HG02973 (cell line): ENCODE data around the gene RALGAPB.

Experiments
- ATAC-seq: cut with Tn5 transposase; IDR thresholded peaks from one replicate; pipeline ENCODE4 v1.9.1; 2021; ENCODE audit warnings: moderate library complexity; ENCODE audit not compliant: unreplicated experiment

Gene RALGAPB

DNA sequence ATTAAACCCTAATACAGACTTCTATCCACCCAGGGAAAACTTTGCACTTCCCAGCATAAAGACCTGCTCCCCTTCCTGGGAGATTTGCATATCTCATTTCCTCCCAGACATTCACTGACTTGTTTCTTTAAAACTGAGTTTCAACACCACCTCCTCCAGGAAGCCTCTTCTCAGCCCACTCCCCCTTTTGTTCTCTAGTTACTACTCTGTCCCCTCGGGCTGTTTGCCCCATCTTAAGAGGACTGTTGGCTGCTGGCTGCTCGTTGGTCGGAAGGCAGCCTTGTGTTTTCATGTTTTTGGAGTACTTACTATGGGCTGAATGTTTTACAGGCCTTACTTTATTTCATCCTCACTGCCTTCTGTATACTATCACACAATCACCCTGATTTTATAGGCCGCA is 135.5 kb downstream of the RALGAPB start:
- ATAC-seq, result no peak

DNA sequence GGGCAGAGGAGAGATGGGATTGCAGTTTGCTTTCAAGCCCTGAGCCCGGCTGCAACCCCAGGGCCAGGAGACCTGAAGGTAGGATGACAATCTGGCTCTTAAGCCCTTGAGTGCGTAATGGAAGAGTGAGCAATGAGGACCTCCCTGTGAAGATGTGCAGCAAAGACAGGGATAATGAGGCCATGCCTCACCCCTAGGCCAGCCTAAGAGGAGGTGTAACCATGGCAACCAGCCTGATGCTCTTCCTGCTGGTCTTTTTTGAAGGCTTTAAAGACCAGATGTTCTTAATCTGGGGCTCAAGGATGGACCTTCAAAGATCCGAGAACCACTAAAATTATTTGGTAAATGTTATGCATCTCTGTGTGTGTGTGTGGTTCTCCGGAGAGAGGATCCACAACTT is 137.2 kb downstream of the RALGAPB start:
- ATAC-seq, result no peak

DNA sequence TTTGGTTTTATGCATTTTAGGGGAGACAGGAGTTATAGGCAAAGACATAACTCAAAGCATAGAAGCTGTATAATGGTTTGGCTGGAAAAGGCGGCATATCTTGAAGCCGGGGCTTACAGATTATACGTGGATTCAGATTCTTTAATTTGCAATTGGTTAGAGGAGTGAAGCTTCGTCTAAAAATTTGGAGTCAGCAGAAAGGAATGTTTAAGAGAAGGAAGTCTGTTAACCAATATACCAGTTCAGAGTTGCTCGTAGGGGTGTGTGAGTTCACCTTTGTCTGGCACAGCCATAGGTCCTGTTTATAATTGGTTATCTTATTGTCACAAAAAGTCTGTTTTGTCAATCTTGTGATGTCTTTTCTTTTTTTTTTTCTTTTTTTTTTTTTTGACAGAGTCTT is 137.9 kb downstream of the RALGAPB start:
- ATAC-seq, result no peak

DNA sequence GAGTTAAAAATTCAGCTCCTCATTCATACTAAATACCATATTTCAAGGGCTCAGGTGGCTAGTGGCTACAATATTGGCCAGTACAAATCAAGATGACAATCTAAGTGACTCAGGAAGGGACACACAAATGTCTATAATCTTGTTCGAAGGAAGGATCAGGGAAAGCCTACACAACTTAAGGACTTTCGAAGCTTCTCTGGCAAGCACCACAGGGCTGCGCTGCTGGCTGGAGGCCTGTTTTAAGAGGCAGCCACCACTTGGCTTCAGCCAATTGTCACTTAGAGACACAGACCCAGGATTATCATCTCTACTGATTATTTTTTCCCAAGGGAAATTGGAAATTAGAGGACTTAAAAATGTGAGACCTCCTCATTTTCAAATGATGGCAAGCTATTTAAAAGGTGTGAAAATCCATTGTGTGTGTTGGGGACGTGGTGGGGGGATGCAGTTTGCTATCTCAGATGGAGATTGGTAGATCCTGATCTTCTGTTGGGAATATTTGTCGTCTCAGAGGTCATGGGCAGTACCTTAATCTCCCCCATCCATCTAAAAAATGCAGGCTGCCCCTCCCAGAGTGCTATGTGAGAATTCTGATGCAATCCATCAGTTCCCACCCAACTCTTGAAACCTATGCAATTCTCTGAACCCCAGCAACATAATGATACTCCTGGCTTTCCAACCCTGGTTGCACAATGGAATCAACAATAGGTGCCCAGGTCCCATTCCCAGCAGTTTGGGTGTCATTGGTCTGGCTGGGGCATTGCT is 140.3 kb downstream of the RALGAPB start:
- no peak for ATAC-seq

DNA sequence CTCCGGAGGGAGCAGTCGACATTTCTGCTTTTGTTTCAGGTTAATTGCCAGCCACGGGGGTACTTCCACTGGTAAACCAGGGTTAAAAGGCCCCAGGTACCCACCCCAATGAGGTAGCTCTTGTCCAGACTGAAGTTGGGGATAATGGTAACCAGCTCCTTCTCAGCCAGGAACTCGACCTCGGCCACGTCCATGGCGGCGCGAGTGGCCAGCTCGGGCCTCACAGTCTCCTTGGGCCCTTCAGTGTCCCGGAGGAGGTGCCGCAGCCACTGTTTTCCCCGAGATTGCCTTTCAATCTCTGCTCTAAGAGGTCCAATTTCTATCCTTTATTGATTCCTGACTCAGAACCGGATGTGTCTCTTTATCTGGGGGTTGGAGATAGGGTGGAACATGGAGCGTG is 142.6 kb downstream of the RALGAPB start:
- ATAC-seq, result no peak

DNA sequence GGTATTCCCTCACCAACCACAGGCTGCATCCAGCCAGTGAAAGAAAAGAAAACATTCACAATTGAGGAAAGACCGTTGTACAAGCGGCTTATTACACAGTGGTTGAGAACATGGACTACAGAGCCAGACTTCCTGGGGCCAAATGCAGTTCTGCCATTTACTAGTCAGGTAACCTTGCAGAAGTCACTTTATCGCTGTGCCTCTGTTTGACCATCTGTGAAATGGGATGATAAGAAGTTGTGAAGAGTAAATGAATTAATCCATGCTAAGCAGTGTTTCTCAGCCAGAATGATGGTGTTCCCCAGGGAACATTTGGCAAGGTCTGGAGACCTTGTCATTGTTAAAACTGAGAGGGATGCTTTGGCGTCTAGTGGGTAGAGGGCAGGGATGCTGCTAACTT is 143.8 kb downstream of the RALGAPB start:
- no peak for ATAC-seq

DNA sequence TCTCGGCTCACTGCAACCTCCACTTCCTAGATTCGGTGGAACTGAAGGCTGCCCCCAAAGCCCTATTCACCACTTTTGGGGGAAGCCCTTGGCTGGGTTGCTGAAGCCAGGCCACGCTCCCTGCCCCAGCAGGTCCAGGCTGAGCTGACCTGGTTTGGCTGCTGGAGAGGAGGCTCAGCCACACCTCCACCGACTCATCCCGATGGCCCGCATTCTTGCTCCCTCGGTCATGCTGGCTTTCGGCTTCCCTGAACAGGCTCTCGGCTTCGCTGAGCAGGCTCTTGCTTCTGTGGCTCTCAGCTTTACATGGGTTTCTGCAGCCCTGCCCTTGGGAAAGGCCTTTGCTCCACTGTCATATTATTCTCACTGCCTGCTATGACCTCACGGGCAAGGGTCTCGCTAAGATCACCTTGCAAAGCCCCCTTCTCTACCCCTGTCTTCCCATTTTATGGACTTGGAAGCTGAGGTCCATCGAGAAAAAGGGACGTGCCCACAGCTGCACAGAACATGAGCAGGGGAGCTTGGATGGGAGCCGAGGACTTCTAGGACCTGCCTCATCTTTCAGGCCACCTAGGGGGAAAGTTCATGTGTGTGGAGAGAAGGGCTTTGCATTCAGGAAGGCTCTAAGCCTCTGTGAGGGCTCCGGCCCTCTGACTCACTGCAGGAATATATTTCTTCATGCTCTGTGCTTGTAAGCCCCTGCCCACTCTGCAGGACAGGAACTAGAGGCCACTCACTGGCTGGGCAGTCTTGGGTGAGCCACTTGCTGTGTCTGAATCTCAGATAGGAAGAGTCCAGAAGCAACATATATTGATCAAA is 144.6 kb downstream of the RALGAPB start:
- ATAC-seq, result no peak

DNA sequence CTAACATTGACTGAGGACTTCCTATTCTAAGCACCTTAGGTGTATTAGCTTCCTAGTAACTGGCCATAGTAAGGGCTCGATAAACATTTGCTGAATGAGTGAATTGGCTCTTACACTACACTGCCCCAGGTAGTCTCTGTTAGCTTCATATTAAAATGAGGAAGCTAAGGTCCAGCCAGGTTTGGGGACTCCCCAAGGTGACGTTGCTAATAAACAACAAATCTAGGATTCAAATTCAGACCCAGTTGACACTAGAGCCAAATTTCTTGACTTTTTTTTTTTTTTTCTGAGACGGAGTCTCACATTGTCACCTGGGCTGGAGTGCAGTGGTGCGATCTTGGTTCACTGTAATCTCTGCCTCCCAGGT is 145.2 kb downstream of the RALGAPB start:
- no peak for ATAC-seq

DNA sequence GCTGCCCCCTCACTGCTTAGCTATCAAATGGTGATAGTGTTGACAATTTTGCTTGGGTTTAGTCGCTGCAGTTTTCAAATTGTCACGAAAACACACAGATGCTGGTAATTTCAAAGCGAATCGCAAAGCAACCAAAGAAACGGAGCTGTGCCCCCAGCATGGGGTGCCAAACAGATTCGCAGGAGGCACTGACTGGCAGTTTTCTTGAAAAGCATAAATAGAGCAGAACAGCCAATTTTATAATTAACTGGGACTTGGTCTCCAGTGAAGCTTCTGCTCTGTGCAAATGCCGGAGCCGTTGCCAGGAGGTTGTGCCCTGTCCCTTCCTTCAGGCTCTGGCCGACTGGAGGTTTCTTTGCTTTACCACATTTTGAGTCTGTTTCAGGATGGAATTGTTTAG is 147.8 kb downstream of the RALGAPB start:
- no peak for ATAC-seq

DNA sequence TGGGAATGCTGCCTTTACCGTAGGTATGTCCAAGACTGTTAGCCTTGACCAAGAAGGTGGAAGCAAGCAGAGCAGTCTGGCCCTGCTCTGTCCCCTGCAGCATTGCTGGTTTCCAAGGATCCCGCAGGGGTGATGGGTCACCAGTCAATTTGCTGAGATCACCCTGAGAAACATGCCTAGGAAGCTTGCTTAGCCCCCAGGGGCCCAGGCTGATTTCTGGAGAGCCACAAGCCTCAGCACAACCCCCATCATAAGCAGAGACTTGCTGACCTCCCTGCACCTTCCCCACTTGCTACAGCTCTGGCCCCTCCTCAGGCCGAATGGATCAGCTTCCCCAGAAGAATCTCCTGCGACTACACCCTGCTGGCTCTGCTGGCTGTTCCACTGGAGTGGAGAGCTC is 150.4 kb downstream of the RALGAPB start:
- ATAC-seq, result no peak

DNA sequence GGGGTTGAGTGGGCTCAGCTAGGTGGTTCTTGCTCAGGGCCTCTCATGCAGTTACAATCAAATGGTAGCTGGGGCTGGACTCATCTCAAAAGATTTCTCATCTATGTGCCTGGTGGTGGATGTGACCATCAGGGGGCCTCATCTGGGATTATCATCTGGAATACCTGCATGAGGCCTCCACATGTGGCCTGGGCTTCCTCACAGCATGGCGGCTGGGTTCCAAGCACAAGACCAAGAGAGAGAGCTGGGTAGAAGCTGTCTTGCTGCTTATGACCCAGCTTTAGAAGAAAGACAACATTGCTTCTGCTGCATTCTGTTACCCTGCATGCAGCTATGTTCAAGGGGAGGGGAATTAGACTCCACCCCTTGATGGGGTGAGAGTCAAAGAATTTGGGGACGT is 151.4 kb downstream of the RALGAPB start:
- ATAC-seq, result no peak

DNA sequence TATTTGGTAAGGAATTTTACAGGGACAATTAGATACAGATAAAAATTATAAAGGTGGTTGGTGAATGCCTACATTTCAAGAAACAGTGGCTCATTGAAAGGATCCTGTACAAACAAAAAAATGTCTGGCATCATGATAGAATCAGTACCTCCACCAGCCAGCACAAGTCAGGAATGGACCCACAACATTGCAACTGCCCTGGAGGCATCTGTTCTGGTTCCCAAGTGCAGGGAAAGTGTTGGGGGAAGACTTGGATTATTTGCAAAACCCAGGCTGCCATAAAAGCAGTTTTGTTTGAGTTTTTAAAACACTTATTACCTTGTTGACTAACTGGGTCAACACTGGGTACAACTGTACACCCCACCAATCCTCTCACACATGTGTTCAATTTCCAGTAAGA is 153.3 kb downstream of the RALGAPB start:
- no peak for ATAC-seq

DNA sequence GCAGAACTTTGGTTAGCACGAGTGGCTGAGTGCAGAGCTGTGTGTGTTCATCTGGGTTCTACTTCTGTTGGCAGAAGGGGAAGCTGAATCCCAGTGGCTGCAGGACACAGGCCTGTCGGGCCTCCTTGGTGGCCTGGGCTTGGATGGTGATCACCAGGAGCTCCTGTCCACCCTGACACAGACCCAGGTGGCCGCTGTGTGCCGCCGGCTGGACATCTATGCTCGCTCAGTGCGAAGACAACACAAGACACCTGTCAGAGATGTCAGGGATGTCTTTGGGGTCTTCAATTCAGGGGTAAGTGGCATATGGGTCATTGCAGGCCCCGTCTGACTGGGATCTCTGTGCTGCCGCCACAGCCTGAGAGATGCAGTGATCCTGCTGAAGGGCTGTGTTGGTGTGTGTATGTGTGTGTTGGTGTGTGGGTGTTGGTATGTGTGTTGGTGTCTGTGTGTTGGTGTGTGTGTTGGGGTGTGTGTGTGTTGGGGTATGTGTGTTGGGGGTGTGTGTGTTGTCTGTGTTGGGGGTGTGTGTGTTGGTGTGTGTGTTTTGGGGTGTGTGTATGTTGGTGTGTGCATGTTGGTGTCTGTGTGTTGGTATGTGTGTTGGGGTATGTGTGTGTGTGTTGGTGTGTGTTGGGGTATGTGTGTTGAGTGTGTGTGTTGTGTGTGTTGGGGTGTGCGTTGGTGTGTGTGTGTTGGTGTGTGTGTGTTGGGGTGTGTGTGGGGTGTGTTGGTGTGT is 154.4 kb downstream of the RALGAPB start:
- ATAC-seq, result no peak
